Measurements from ENCODE around the gene NFYC.
A peak's percentile ranks its signal among the peaks of the same experiment; 100 is the strongest.

The NFYC gene

GRCh38 chr1:40763742-40764532 lies 72.4 kb downstream of the NFYC start:
- H3K79me2 ChIP-seq (ENCODE audit: insufficient read depth, low read length) = no peaks in the 10 kb centered on the region
- no peak overlapping the region for H3K4me2 ChIP-seq (ENCODE audit: insufficient read depth, low read length)
- peaks cover 4% of the 10 kb centered on the region; the same call in 1 of the 2 replicates for H3K4me1 ChIP-seq (ENCODE audit: insufficient read depth, low read length)
- H3K9ac ChIP-seq (ENCODE audit: low read depth, low read length) = no peak overlapping the region
- H3K27ac ChIP-seq (ENCODE audit: low read length) = no peak overlapping the region
- peaks cover 8% of the 10 kb centered on the region; the same call in 1 of the 2 replicates for H4K20me1 ChIP-seq (ENCODE audit: insufficient read depth, low read length)
- H3K36me3 ChIP-seq (ENCODE audit: insufficient read depth, low read length) = peaks cover 96% of the 10 kb centered on the region
- H3K4me3 ChIP-seq (ENCODE audit: low read depth in 1 of 2, low read length in 2 of 2) = no peak overlapping the region
- H3K27me3 ChIP-seq (ENCODE audit: insufficient read depth, low read length, poor library complexity) = no peaks in the 10 kb centered on the region
- TF ChIP-seq EZH2 (IDR thresholded peaks at IDR 0.05; ENCODE audit: borderline replicate concordance, low read depth, low read length, severe bottlenecking) (no peak), CTCF (IDR thresholded peaks at IDR 0.05; ENCODE audit: borderline replicate concordance, extremely low read depth, low read length, poor library complexity, severe bottlenecking) (no peak)
- DNase-seq (no peak), ATAC-seq (ENCODE audit: insufficient read depth, low read depth) (0 out of 3 replicates have a peak, but pooled peaks have one; percentile 24)
- no peaks in the 10 kb centered on the region for H3K9me3 ChIP-seq (ENCODE audit: insufficient read depth, low read length, severe bottlenecking)
- no peak overlapping the region for H2AFZ ChIP-seq (ENCODE audit: low read depth, low read length)

- Histone ChIP-seq H3K27ac (ENCODE audit: low read length) (no peak overlapping the region), H2AFZ (ENCODE audit: low read depth, low read length) (no peak overlapping the region), H3K27me3 (ENCODE audit: insufficient read depth, low read length, poor library complexity) (no peaks in the 10 kb centered on the region), H3K9me3 (ENCODE audit: insufficient read depth, low read length, severe bottlenecking) (no peaks in the 10 kb centered on the region), H3K4me1 (ENCODE audit: insufficient read depth, low read length) (peaks cover 4% of the 10 kb centered on the region; the same call in 1 of the 2 replicates), H3K9ac (ENCODE audit: low read depth, low read length) (no peak overlapping the region), H3K4me2 (ENCODE audit: insufficient read depth, low read length) (no peak overlapping the region), H4K20me1 (ENCODE audit: insufficient read depth, low read length) (peaks cover 13% of the 10 kb centered on the region; the same call in 1 of the 2 replicates), H3K79me2 (ENCODE audit: insufficient read depth, low read length) (no peaks in the 10 kb centered on the region), H3K4me3 (ENCODE audit: low read depth in 1 of 2, low read length in 2 of 2) (no peak overlapping the region), H3K36me3 (ENCODE audit: insufficient read depth, low read length) (peaks cover 96% of the 10 kb centered on the region)
- TF ChIP-seq CTCF (IDR thresholded peaks at IDR 0.05; ENCODE audit: borderline replicate concordance, extremely low read depth, low read length, poor library complexity, severe bottlenecking) (no peak), EZH2 (IDR thresholded peaks at IDR 0.05; ENCODE audit: borderline replicate concordance, low read depth, low read length, severe bottlenecking) (no peak)
- DNase-seq = no peak
- ATAC-seq (ENCODE audit: insufficient read depth, low read depth) = no peak
Measured at GRCh38 chr1:40764981-40765380, 73.5 kb downstream of the NFYC start.

- no peaks in the 10 kb centered on the region for H3K9me3 ChIP-seq (ENCODE audit: insufficient read depth, low read length, severe bottlenecking)
- peaks cover 4% of the 10 kb centered on the region; the same call in 1 of the 2 replicates for H3K4me1 ChIP-seq (ENCODE audit: insufficient read depth, low read length)
- no peak for ATAC-seq (ENCODE audit: insufficient read depth, low read depth)
- H3K4me3 ChIP-seq (ENCODE audit: low read depth in 1 of 2, low read length in 2 of 2) = no peak overlapping the region
- TF ChIP-seq CTCF (IDR thresholded peaks at IDR 0.05; ENCODE audit: borderline replicate concordance, extremely low read depth, low read length, poor library complexity, severe bottlenecking) (no peak), EZH2 (IDR thresholded peaks at IDR 0.05; ENCODE audit: borderline replicate concordance, low read depth, low read length, severe bottlenecking) (no peak)
- H3K27me3 ChIP-seq (ENCODE audit: insufficient read depth, low read length, poor library complexity) = no peaks in the 10 kb centered on the region
- DNase-seq = no peak
- H3K27ac ChIP-seq (ENCODE audit: low read length) = no peak overlapping the region
- H4K20me1 ChIP-seq (ENCODE audit: insufficient read depth, low read length) = peaks cover 13% of the 10 kb centered on the region; the same call in 1 of the 2 replicates
- no peak overlapping the region for H3K9ac ChIP-seq (ENCODE audit: low read depth, low read length)
- H3K4me2 ChIP-seq (ENCODE audit: insufficient read depth, low read length) = no peak overlapping the region
- H2AFZ ChIP-seq (ENCODE audit: low read depth, low read length) = no peak overlapping the region
- peaks cover 95% of the 10 kb centered on the region for H3K36me3 ChIP-seq (ENCODE audit: insufficient read depth, low read length)
- H3K79me2 ChIP-seq (ENCODE audit: insufficient read depth, low read length) = no peaks in the 10 kb centered on the region
Measured at GRCh38 chr1:40766017-40766416, 74.5 kb downstream of the NFYC start.

Data from DND-41 (cell line).